GM19193 (cell line): ENCODE measurements around the gene QSER1.

Experiments
- POLR2A ChIP-seq: IDR thresholded peaks from 4 replicates; pipeline ENCODE4 v1.6.1; 2011; ENCODE audit not compliant: insufficient read depth, insufficient read length; ENCODE audit errors: extremely low read depth

Gene QSER1

DNA sequence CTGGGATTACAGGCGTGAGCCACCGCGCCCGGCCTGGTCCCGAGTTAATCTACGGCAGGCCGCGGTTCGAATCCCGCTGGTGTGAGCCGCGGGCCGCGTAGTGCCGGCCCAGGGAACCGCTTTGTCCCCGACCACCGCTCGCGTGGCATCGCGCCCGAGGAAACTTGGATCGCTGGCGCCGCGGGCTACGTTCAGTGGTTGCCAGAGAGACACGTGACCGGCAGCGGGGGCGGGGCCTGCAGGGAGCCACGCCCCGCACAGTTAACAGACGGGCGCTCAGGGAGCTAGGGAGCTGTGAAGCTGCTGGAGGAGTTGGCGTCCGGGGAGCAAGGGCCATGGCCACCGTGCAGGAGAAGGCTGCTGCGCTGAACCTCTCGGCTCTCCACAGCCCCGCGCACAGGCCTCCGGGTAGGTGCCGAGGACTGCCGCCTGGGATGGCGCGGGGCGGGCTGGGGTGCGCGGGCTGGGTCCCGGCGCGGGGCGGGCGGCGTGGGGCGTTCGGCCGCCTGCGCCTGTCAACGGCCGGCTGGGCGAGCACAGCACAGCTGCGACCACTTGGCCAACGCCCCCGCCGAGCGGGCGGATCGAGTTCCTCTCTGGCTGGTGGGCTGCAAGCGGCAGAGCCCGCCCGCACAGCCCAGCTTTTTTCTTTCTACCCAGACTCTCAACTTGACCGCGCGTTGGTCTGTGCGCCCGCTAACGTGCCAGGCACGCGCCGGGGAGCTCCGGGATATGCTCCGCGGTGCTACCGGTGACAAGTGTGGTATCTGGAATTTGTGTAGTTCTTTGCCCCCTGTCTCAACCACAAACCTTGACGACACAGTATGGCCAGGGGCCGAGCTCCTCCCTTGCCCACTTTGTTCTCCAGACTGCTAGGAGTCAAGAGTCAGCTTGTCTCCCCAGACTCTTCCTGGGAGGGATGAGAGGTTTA lies 123.3 kb downstream of the QSER1 start, which contains the start of gene DEPDC7:
DEPDC7 (plus strand) TSS at position 258 of the 931 bp plus-strand sequence; CDS start at position 336, 78 bp downstream.
- TF ChIP-seq POLR2A, result peak; percentile 56

DNA sequence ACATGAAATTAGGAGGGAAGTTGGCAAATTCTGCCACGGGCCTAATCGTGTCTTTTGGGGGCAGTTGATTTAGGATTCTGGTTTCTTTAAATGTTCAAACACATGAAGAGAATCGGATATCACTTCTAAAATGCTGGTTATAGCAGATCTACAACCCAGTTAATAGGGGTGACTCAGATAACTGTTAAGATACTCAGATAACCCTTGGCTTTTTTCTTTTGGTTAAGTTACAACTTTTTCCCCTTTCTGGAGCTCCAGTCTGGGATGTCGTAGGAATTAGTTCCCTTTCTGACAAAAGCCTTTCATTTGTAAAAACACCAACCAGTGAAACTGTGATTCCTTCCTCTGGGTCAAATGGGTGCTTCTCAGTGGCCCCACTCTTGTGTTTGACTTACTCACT lies 124.0 kb downstream of the QSER1 start:
- TF ChIP-seq POLR2A, result no peak

DNA sequence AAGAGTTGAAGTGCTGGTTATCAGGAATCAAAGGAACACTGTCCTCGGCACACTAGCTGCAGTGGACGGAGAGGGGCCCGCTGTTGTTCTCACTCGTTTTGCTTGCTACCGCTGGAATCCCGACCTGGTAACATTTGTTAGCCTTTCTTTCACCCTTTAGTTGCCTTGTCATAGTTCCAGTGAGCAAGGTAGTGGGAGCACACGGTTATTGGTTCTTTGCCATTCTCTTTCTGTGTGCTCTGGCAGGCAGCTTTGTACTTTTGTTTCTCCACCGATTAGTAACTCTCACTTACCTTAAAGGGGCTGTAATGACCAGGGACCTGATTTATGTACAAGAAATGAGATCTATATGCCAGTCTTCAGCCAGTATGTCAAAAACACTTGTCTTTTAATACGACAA lies 124.9 kb downstream of the QSER1 start:
- no peak for TF ChIP-seq POLR2A

DNA sequence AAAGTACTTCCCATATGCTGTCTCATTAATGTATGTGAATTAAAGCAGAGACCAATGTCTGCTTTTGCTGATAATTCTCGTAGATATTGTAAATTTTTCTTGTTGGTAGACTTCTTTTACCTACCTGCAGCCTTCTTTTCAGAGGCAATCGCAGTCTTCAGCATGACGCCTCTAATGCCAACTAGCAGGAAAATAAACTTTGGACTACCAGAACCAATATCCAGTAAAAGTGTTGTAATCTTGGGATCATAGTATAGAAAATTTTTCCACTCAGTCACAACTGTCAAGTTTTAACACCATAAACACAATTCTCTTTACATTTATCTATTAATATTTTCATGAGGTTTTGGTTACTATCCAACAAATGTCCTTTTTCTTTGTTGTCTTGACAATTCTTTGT lies 125.4 kb downstream of the QSER1 start:
- no peak for TF ChIP-seq POLR2A

DNA sequence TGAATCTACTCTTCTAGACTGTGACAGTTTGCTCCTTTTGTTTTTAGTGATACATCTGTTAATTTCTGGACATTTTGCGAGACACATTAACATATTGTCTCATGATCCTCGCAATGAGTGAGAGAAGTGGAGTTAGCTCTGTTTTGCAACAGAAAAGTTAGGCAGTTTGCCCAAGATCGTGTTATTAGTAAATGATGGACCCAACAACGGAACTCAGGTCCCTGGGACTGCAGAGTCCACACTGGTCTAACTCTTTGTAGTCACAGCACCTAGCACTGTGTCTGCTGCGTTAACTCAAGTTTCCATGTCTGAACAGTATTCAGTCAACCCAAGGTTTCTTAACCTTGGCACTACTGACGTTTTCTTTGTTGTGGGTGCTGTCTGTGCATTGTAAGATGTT lies 126.2 kb downstream of the QSER1 start:
- TF ChIP-seq POLR2A, result no peak

DNA sequence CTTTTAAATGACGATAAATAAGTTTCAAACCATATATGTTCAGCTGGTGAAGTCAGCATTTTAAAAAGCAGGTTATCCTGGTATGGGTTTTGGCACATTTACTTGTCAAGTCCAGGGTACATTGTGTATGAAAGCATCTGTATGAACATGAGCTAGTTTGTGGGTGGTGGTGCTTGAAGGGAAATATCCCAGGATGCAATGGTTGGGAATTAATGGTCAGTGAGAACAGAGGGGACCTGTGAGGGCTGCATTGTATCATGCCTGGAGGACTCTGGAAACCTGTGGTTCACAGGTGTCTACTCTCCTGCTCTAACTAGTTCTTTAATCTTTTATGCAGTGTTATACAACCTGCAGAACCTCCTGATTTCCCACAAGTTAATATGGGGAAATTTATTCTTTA lies 128.9 kb downstream of the QSER1 start:
- TF ChIP-seq POLR2A, result no peak

DNA sequence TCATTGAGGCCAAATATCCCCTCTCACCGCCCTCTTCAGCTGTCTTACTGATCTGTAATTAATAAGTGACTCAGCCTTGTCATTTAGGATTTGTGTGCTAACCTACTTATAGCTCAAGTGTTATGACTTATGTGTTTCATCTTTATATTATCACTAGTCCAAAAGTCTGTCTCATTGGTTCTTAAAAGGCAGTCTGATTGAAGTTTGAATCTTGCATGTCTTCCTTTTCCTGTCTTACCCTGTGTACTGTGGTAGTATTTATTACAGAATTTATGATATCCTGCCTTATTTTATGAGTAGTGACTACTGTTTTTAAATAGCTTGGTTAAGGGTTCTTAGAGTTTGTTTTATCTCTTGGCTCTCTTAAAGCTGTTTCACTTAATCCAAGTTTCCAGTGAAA lies 129.3 kb downstream of the QSER1 start:
- no peak for TF ChIP-seq POLR2A

DNA sequence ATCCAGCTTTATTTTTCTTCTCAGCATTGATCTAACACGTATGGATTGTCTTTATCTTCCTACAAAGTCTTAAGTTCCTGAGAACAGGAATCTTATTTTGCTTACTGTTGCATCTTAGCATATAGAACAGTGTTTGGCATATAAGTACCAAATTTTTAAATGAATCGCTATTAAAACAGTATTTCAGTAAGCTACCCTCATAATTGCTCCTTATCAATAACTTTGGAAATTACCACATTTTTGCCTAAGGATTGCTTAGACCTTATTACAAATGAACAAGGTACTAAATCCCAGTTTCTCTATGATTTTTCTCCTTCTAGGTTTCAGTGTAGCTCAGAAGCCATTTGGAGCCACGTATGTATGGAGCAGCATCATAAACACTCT lies 132.7 kb downstream of the QSER1 start:
- TF ChIP-seq POLR2A, result no peak

DNA sequence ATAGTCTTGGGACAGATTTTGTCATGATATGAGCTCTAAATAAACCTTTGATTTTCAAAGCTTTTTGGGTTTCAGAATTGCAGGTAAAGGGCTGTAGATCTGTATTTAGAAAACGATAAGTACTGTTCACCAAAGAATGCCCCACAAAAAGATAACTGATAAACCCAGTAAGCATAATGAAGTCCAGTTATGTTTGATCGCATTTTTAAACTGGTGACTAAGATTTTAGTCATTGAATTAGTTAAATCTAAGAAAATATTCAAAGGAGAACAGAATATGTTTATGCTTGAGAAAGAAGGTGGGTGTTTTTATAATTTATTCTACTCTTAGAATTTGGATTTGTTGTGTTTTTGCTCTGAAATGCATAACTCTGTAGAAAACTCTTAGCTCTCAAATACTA lies 134.6 kb downstream of the QSER1 start:
- no peak for TF ChIP-seq POLR2A

DNA sequence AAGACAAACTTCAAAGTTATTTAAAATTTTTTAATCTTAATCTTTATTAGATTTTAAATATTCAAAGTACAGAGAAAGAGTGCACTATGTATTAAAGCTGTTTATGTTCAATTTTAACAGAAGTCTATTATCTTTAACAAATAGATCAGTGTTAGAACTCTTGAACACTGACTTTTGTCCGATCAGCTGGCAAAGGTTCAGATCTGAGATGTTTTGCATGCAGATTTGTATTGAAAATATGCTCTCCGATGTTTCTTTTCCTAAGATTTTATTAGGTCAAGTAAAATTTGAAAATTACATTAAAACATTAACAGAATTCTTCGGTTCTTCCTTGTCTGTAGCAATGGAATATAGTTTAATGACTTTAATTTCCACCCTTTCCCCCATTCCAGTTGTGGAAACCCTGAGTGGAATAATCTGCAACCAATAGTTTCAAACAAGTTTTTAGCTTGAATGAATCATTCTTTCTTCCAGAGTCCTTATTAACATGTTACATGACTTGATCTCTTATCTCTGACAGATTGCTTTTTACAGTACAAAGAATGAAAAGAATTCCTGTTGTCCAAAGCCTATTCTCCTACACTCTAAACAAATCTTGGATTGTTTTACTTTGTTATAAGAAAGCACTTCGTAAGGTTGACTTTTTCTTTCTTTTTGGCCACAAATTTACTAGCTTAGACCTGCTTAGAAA lies 135.4 kb downstream of the QSER1 start:
- TF ChIP-seq POLR2A, result no peak

DNA sequence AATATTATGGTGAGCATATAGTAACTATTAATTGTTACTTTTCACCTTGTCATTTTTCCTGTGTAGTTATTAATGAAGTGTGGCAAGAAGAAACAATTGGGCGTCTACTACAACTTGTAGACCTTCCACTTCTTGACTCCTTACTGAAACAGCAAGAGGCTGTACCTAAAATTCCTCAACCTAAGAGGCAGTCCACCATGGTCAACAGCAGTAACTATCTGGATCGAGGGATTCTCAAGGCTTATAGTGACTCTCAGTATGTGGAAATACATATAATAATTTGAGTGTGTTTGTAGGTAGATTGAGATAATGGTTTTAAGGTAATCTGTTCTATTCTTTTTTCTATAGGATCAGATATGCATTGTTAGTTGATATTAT lies 135.9 kb downstream of the QSER1 start:
- TF ChIP-seq POLR2A, result no peak
